Naive thymus-derived CD8-positive, alpha-beta T cell (primary cell): Measurements from ENCODE around the gene HMG20A. TPM values are rescaled to one million over a fixed set of nuclear protein-coding genes. Genes with fewer than 3 reads are reported as not detected.
A peak's percentile ranks its signal among the peaks of the same experiment; 100 is the strongest.

Experiments
- ATAC-seq, 2 donors: fragments of 150-1000 bp; cut with Tn5 transposase in 1 of 2; sonication (Bioruptor Pico), chemical (Tn5 transposase) in 1 of 2; 1 replicate in 1 of 2; 2 replicates in 1 of 2; pipeline ENCODE4 v1.10.0; 2021; ENCODE audit warnings: mild to moderate bottlenecking in 2 of 2, moderate library complexity in 2 of 2
- POLR2A ChIA-PET: fragments of 350-600 bp; sonication (Branson Sonifier 250); formaldehyde crosslinking; loops from one replicate; lab custom pipeline; 2021; ENCODE audit warnings: antibody characterized with exemption; lab: Charles Lee
- DNase-seq, 10 donors: peaks; one replicate each; pipeline versions ENCODE4 v3.0.0 to v3.0.0-alpha.2; 2020 to 2022
- H3K27ac Mint-ChIP-seq, 10 donors: one replicate each; pipeline ENCODE4 v1.8.0; 2020 to 2022; ENCODE audit warnings: mild to moderate bottlenecking in 10 of 10, mixed read lengths in 10 of 10, moderate library complexity in 4 of 10, inconsistent platforms in 1 of 10
- H3K27me3 Mint-ChIP-seq, 5 donors: one replicate each; pipeline ENCODE4 v1.8.0; 2021 to 2022; ENCODE audit warnings: mixed read lengths in 5 of 5
- H3K36me3 Mint-ChIP-seq, 3 donors: one replicate each; pipeline ENCODE4 v1.8.0; 2020 to 2022; ENCODE audit warnings: mixed read lengths in 3 of 3, mild to moderate bottlenecking in 2 of 3, inconsistent platforms in 1 of 3
- H3K4me1 Mint-ChIP-seq, 4 donors: one replicate each; pipeline ENCODE4 v1.8.0; 2021 to 2022; ENCODE audit warnings: mixed read lengths in 4 of 4
- H3K4me3 Mint-ChIP-seq, 10 donors: one replicate each; pipeline ENCODE4 v1.8.0; 2020 to 2022; ENCODE audit warnings: mild to moderate bottlenecking in 10 of 10, mixed read lengths in 10 of 10, moderate library complexity in 6 of 10, inconsistent platforms in 1 of 10
- H3K9me3 Mint-ChIP-seq, 9 donors: one replicate each; pipeline ENCODE4 v1.8.0; 2020 to 2022; ENCODE audit warnings: mixed read lengths in 9 of 9, mild to moderate bottlenecking in 3 of 9, inconsistent platforms in 1 of 9, moderate library complexity in 1 of 9
- polyA plus RNA-seq, 3 donors: library from polyadenylated mRNA; unstranded; fragments of 300-500 nt; fragmentation: Illumina TruSeq; gene quantifications; one replicate each; pipeline ENCODE4 v1.2.3, GENCODE V29; 2021
- total RNA-seq, 8 experiments: library from RNA in 2 of 8; stranded (reverse) in 2 of 8; gene quantifications; one replicate each; pipeline ENCODE4 v1.2.3 and lab custom pipeline; 2021 to 2026

HMG20A gene
- total and polyA plus RNA-seq, 5 experiments from 2014 or later = 28.7 to 72.4 (median 35.7) TPM

DNA sequence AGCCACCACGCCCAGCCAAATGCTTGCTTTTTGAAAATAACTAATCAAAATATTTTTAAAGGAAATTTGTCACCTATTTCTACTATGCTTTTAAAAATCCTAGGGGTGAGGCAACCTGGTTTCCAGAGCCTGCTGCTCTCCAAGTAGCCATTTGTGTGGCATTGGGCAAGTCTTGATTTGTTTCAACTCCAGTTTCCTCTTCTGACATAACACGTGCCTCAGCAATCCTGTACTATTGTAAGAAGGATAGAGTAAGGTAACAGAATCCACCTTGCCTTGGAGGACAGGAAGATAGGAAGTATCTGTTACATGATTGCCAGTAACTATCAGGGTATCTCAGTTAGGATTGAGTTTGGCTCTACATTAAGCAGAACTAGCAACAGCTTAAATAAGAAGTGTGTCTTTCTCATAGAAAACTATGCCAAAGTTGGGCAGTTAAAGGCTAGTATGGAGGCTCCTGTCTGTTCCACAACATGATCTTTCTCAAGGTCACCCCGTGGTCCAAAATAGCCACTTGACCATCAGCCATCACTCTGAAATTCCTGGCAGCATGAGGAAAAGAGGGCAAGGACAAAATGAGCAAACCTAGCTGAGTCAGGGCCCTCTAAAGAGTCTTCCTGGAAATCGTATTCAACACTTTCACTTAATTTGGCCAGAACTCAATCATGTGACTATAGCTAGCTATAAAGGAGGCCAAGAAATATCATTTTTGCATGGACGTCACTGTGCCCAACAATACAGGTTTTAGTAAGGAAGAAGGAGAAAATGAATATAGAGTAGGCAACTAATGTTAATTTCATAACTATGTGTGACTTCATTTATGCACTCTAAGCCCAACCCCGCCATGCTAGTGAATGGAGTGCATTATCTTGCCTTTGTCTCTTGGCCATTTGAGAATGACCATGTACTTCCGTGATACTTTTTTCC is 66.1 kb downstream of the HMG20A start:
- ATAC-seq = no peak
- peaks cover 0 to 46% (median 13%) of the 10 kb centered on the region in 3 donors for H3K36me3 Mint-ChIP-seq
- POLR2A ChIA-PET = interaction anchor here (1.1 kb wide), 1 partner anchor 368 kb away, joined by 3 read pairs; no protein-coding TSS in a partner anchor
- no peak for DNase-seq
- H3K27ac Mint-ChIP-seq = peak overlapping the region; percentile 36 to 82 (median 76)
- no peaks in the 10 kb centered on the region for H3K9me3 Mint-ChIP-seq
- no peaks in the 10 kb centered on the region for H3K27me3 Mint-ChIP-seq
- H3K4me3 Mint-ChIP-seq = peak overlapping the region in 5 of 10 donors; percentile 26 to 39 (median 35)
- peaks cover 8 to 20% (median 16%) of the 10 kb centered on the region in 4 donors for H3K4me1 Mint-ChIP-seq

DNA sequence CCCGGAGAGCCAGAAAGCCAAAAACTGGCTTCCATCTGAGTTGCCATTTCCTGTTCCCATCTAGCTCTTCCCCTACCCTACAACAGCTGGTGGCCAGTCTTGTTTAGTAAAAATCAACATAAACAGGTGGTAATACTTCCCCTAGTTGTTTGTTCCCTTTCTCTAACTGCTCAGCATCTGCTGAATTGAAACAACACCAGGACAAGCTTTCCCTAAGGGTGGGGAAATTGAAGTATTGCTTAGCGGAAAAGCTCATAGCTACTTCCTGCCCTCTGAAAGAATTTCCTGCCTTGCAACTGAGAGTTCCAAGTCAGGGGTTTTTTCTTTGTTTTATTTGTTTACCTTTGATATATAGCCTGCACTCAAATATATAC is 66.8 kb downstream of the HMG20A start:
- H3K4me3 Mint-ChIP-seq = peak overlapping the region in 5 of 10 donors; percentile 26 to 39 (median 35)
- no peaks in the 10 kb centered on the region for H3K9me3 Mint-ChIP-seq
- DNase-seq = no peak
- POLR2A ChIA-PET = interaction anchor here (1.1 kb wide), 1 partner anchor 369 kb away, joined by 3 read pairs; no protein-coding TSS in a partner anchor
- peaks cover 8 to 22% (median 18%) of the 10 kb centered on the region in 4 donors for H3K4me1 Mint-ChIP-seq
- H3K36me3 Mint-ChIP-seq = peaks cover 0 to 44% (median 15%) of the 10 kb centered on the region in 3 donors
- H3K27me3 Mint-ChIP-seq = no peaks in the 10 kb centered on the region
- H3K27ac Mint-ChIP-seq = peak overlapping the region; percentile 23 to 82 (median 76)
- ATAC-seq = peak in 1 of 2 donors; percentile 65

DNA sequence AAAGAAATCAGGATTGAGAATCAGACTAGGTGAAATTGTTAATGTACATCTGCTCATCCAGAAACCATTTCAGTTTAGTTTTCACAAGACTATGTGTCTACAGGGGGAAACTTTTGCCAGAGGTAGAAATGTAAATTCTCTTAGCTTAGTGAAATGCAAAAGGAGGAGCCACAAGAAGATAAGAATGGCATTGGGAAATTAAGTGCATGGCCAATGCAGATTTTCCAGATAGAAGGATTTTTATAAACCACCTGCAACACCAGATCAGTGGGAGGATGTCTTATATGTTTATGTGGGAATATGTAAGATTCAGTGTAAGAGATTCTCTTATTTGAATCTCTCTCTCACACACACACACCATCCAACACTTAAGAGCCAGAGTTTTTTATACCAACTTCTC is 67.2 kb downstream of the HMG20A start:
- peaks cover 0 to 40% (median 15%) of the 10 kb centered on the region in 3 donors for H3K36me3 Mint-ChIP-seq
- H3K27ac Mint-ChIP-seq = peak overlapping the region in 8 of 10 donors; percentile 23 to 80 (median 72)
- POLR2A ChIA-PET = interaction anchor here (0.6 to 1.1 kb wide), 2 partner anchors 34 to 369 kb away, joined by 3 read pairs; no protein-coding TSS in a partner anchor

DNA sequence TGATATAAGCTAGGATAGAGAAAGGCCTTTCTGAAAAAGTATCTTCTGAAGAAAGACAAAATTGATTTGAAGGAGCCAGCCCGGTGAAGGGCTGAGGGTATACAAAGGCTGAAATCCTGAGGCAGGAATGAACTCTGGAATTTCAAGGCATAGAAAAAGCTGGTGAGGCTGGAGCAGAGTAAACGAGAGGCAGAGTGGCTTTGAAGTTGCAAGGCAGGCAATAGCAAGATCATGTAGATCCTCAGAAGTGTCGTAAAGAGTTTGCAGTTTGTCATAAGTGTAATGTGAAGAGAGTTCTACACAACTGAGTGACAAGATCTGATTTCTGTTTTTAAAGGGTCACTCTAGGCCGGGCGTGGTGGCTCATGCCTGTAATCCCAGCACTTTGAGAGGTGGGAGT is 69.0 kb downstream of the HMG20A start:
- Mint-ChIP-seq H3K27ac (peak overlapping the region in 1 of 10 donors; percentile 65), H3K36me3 (peaks cover 0 to 24% (median 13%) of the 10 kb centered on the region in 3 donors), H3K4me3 (no peak overlapping the region), H3K27me3 (no peaks in the 10 kb centered on the region), H3K9me3 (no peaks in the 10 kb centered on the region), H3K4me1 (peaks cover 17 to 35% (median 32%) of the 10 kb centered on the region in 4 donors)
- POLR2A ChIA-PET = no interaction called here
- no peak for DNase-seq
- ATAC-seq = no peak

More for the DNA sequence above, 67.2 kb downstream of the HMG20A start:
- DNase-seq (no peak), ATAC-seq (no peak)
- Mint-ChIP-seq H3K4me3 (peak overlapping the region in 3 of 10 donors; percentile 31 to 39 (median 35)), H3K9me3 (no peaks in the 10 kb centered on the region), H3K4me1 (peaks cover 8 to 25% (median 22%) of the 10 kb centered on the region in 4 donors), H3K27me3 (no peaks in the 10 kb centered on the region)

DNA sequence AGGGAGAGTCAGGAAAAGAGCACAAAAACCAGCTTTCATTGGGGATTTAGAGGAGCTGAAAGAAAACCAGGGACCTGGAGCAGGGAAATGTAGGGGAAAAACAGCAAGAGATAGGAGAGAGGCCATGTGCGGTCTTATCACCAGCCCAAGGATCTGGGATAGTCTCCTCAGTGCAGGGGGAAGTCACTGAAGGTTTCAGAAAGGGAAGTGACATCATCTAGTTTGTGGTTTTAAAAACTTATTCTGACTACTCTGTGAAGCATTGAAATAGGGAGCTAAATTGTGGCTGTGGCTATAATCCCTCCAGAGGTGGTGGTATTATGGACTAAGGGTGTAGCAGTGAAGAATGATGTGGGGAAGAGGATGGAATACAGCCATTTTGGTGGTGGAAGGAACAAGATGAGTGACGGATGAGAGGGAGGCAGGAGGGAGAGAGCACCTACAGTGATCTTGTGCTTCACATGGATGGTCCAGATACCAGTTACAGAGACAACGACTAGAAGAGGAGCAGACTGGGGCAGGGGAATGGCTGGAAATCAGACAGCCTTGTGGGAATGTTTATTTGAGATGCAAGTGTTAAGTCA is 72.7 kb downstream of the HMG20A start:
- H3K36me3 Mint-ChIP-seq = peaks cover 0 to 9% (median 2%) of the 10 kb centered on the region in 3 donors
- H3K27ac Mint-ChIP-seq = peak overlapping the region; percentile 0 to 76 (median 44)
- ATAC-seq = peak; percentile 35 to 60
- peak overlapping the region in 2 of 10 donors; percentile 0 to 14 for H3K4me3 Mint-ChIP-seq
- DNase-seq = peak in 1 of 10 donors; percentile 5
- peaks cover 9 to 25% (median 19%) of the 10 kb centered on the region in 4 donors for H3K4me1 Mint-ChIP-seq
- no peaks in the 10 kb centered on the region for H3K9me3 Mint-ChIP-seq
- H3K27me3 Mint-ChIP-seq = no peaks in the 10 kb centered on the region
- POLR2A ChIA-PET = no interaction called here

DNA sequence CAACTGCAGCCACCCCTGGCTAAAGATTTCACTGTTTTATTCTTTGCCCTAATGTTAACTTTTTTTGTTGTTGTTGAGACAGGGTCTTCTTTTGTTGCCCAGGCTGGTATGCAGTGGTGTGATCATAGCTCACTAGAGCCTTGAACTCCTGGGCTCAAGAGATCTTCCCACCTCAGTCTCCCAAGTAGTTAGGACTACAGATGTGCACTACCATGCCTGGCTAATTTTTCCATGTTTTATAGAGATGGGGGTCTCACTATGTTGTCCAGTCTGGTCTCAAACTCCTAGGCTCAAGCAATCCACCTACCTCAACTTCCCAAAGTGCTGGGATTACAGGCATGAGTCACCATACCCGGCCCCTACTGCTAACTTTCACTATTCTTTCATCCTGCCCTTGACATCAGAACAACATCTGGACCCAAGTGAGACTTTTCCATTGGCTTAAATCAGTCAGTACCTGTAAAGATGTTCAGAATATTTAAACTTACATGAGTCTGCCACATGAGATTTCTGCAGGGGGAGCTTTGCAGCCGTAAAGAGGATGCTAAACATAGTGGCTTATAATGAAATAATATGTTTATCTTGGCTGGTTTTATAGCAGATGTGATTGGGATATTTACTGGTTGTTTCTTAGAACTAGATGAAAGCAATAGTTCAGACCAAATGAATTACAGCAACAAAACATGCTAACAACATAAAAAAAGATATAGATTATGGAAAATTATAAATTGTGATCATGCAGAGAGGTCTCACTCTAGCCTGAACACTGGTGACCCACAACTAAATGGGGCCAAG is 73.6 kb downstream of the HMG20A start:
- Mint-ChIP-seq H3K27me3 (no peaks in the 10 kb centered on the region), H3K27ac (peak overlapping the region in 3 of 10 donors; percentile 12 to 81 (median 13)), H3K4me3 (no peak overlapping the region), H3K9me3 (no peaks in the 10 kb centered on the region), H3K36me3 (peaks cover 0 to 14% (median 2%) of the 10 kb centered on the region in 3 donors), H3K4me1 (peaks cover 9 to 25% (median 18%) of the 10 kb centered on the region in 4 donors)
- DNase-seq = no peak
- no peak for ATAC-seq
- POLR2A ChIA-PET = no interaction called here

DNA sequence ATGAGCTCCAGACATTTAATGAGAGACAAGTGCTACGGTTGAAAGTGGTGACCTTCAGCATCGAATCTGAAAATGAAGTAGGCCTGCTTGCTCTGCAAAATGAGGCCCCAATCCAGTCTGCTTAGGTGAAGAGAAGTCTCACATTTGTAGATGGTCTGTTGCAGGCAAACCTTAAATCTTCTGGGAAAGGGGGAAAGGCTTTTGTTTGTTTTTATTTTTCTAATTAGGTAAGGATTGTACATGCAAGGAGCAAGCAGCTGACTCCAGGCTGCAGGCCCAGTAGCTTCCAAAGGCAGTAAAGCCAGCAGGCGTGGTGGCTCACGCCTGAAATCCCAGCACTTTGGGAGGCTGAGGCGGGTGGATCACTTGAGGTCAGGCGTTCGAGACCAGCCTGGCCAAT is 74.3 kb downstream of the HMG20A start:
- no peaks in the 10 kb centered on the region for H3K9me3 Mint-ChIP-seq

DNA sequence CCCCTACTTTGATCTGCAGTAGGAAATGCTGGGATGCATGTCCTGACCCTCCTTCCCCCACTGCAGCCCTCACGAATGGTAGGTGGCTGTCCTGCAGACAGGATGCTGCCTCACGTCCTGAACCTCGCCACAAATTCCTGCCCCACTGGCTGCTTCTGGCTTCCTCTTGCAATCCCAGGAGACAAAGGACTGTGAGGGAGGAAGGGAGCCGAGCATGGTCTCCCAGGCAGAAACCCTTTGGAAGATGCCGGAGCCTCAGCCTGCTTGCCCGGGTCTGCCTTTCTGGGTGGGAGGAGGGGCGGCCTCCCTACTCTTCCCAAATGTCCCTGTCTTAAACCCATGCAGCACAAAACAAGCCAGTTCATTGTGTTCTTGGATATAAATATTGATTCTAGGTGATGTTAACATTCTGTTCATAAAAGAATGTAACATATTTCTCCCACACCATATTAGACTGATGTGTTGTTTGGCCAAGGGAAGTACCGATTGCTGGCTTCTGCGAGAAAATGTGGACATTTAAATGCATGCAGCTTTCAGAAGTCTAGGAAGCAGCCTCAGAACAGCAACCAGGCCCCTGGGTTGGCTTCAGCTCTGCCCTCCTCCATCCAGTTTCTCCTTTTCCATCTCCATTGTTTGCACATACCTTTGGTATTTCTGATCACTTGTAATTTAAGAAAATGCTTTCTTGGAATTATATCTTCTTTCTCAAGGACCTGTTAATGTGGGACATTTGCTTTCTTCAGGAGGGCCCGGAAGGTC is 75.3 kb downstream of the HMG20A start:
- no peak overlapping the region for H3K4me3 Mint-ChIP-seq
- H3K36me3 Mint-ChIP-seq = peaks cover 0 to 5% (median 2%) of the 10 kb centered on the region in 3 donors
- ATAC-seq (no peak), DNase-seq (no peak)
- H3K27me3 Mint-ChIP-seq = no peaks in the 10 kb centered on the region
- H3K27ac Mint-ChIP-seq = peak overlapping the region in 3 of 10 donors; percentile 30 to 65 (median 57)
- H3K9me3 Mint-ChIP-seq = no peaks in the 10 kb centered on the region
- POLR2A ChIA-PET = no interaction called here
- peaks cover 11 to 25% (median 18%) of the 10 kb centered on the region in 4 donors for H3K4me1 Mint-ChIP-seq

More for the DNA sequence above, 74.3 kb downstream of the HMG20A start:
- H3K27ac Mint-ChIP-seq = peak overlapping the region in 1 of 10 donors; percentile 13
- POLR2A ChIA-PET = no interaction called here
- H3K4me3 Mint-ChIP-seq = no peak overlapping the region
- DNase-seq (no peak), ATAC-seq (no peak)
- no peaks in the 10 kb centered on the region for H3K27me3 Mint-ChIP-seq
- H3K36me3 Mint-ChIP-seq = peaks cover 0 to 11% (median 2%) of the 10 kb centered on the region in 3 donors
- H3K4me1 Mint-ChIP-seq = peaks cover 11 to 25% (median 18%) of the 10 kb centered on the region in 4 donors

DNA sequence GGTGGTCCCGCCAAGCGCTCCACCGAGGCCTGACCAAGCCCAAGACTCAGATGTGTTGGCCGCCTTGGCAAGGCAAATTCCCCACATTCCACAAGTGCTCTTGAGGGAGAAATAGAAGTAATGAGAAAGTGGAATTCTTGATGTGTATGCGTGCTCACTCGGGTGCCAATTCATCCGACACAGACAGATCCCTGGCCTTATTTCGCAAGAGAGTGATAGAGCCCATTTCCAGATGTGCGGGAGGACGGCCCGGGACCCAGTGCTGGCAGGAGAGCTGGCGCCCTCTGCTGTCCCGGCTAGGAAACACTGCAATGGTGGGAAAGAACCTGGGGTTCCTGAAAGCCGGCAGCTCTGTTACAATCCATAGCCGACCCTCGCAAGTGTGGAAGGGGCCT is 76.0 kb downstream of the HMG20A start:
- H3K9me3 Mint-ChIP-seq = no peaks in the 10 kb centered on the region
- H3K4me1 Mint-ChIP-seq = peaks cover 11 to 25% (median 18%) of the 10 kb centered on the region in 4 donors
- peaks cover 0 to 5% (median 2%) of the 10 kb centered on the region in 3 donors for H3K36me3 Mint-ChIP-seq
- no peak overlapping the region for H3K4me3 Mint-ChIP-seq
- POLR2A ChIA-PET = no interaction called here
- peak overlapping the region in 2 of 10 donors; percentile 30 to 65 for H3K27ac Mint-ChIP-seq
- peak; percentile 61 to 77 for ATAC-seq
- H3K27me3 Mint-ChIP-seq = no peaks in the 10 kb centered on the region
- DNase-seq = peak; percentile 45 to 79 (median 63)

DNA sequence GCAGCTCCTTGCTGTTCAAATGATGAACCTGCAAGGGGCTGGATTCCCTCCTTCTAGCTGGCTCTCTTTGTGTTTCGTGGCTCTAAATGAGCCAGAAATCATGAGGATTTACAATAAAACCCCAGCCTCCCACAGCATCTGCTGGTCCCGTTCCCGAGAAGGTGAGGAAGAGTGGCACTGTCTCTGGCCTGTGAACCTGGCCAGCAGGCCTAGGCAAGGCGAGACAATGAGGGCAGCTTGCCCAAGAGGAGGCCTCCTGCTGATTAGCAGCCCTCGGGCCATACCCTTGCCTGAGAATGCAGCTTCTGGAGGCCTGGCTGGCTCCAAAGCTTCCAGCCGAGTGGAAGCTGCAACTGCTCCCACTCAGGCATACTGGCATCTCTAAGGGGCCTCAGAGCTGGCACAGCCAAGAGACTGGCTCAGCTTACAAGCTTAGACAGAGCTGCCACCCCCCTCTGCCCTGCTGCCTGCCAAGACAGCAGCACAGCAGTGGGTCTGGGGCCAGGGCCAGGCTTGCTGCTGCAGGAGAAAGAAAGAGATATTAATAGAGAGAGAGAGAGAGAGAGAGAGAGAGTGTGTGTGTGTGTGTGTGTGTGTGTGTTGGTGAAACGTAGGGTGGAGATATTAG is 76.5 kb downstream of the HMG20A start:
- DNase-seq (no peak), ATAC-seq (no peak)
- peaks cover 11 to 24% (median 17%) of the 10 kb centered on the region in 4 donors for H3K4me1 Mint-ChIP-seq
- H3K27ac Mint-ChIP-seq = peak overlapping the region in 1 of 10 donors; percentile 65
- H3K27me3 Mint-ChIP-seq = peaks cover 0 to under 1% (median 0%) of the 10 kb centered on the region in 5 donors
- no peak overlapping the region for H3K4me3 Mint-ChIP-seq
- no peaks in the 10 kb centered on the region for H3K9me3 Mint-ChIP-seq
- H3K36me3 Mint-ChIP-seq = peaks cover 0 to 6% (median 2%) of the 10 kb centered on the region in 3 donors
- POLR2A ChIA-PET = no interaction called here

DNA sequence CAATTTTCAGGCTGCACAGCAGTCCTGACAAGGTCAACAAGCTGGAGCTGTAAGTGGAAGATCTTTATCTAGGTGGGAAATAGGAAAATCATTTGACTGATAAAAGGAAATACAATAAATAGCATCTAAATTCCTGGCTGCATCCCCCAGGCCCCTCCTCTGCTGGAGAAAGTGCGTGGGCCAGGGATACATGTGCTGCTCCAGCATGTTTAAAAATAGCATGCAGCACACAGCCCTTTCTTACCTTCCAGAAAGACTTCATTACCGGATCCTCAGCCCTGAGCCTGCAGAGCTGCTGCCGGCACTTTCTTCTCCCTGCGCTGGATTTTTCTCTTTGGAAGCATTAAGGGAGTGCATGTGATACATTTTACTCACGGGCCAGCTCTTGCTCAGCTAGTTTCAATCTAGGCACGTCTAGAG is 77.3 kb downstream of the HMG20A start:
- DNase-seq (no peak), ATAC-seq (no peak)
- no peak overlapping the region for H3K4me3 Mint-ChIP-seq
- H3K27ac Mint-ChIP-seq = no peak overlapping the region
- peaks cover 9 to 18% (median 12%) of the 10 kb centered on the region in 4 donors for H3K4me1 Mint-ChIP-seq
- H3K36me3 Mint-ChIP-seq = peaks cover 0 to 8% (median 0%) of the 10 kb centered on the region in 3 donors
- peaks cover 0 to 2% (median 0%) of the 10 kb centered on the region in 5 donors for H3K27me3 Mint-ChIP-seq
- POLR2A ChIA-PET = no interaction called here
- no peaks in the 10 kb centered on the region for H3K9me3 Mint-ChIP-seq
